Measurements from ENCODE around the gene PAK3. TPM values are rescaled to one million over a fixed set of nuclear protein-coding genes. Genes with fewer than 3 reads are reported as not detected.

Gene PAK3
- total RNA-seq, 4 donors from 2014 or later = 0.42 to 2.1 (median 0.95) TPM

- DNase-seq (ENCODE audit: extremely low spot score) = no peak
- no peak overlapping the region for H3K4me3 ChIP-seq
- no peaks in the 10 kb centered on the region for H3K36me3 ChIP-seq
- WGBS = 92% methylated on average over 8 of the region's 8 CpGs
- TF ChIP-seq POLR2AphosphoS5 (IDR thresholded peaks at IDR 0.05) (no peak), EP300 (IDR thresholded peaks at IDR 0.05) (no peak), POLR2A (IDR thresholded peaks at IDR 0.05; ENCODE audit: low read depth) (no peak)
- TF ChIP-seq, protein P1, sequence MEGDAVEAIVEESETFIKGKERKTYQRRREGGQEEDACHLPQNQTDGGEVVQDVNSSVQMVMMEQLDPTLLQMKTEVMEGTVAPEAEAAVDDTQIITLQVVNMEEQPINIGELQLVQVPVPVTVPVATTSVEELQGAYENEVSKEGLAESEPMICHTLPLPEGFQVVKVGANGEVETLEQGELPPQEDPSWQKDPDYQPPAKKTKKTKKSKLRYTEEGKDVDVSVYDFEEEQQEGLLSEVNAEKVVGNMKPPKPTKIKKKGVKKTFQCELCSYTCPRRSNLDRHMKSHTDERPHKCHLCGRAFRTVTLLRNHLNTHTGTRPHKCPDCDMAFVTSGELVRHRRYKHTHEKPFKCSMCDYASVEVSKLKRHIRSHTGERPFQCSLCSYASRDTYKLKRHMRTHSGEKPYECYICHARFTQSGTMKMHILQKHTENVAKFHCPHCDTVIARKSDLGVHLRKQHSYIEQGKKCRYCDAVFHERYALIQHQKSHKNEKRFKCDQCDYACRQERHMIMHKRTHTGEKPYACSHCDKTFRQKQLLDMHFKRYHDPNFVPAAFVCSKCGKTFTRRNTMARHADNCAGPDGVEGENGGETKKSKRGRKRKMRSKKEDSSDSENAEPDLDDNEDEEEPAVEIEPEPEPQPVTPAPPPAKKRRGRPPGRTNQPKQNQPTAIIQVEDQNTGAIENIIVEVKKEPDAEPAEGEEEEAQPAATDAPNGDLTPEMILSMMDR (IDR thresholded peaks at IDR 0.05) = no peak
- intact Hi-C loops (cut with DNase I) = no loop called here
- no peaks in the 10 kb centered on the region for H3K27me3 ChIP-seq
- H3K27ac ChIP-seq (replicated peaks in 1 of 4) = no peak overlapping the region
- no peaks in the 10 kb centered on the region for H3K9me3 ChIP-seq
- H3K4me1 ChIP-seq = no peaks in the 10 kb centered on the region
Measured at GRCh38 chrX:111207851-111208250, 111.9 kb downstream of the PAK3 start.

DNA sequence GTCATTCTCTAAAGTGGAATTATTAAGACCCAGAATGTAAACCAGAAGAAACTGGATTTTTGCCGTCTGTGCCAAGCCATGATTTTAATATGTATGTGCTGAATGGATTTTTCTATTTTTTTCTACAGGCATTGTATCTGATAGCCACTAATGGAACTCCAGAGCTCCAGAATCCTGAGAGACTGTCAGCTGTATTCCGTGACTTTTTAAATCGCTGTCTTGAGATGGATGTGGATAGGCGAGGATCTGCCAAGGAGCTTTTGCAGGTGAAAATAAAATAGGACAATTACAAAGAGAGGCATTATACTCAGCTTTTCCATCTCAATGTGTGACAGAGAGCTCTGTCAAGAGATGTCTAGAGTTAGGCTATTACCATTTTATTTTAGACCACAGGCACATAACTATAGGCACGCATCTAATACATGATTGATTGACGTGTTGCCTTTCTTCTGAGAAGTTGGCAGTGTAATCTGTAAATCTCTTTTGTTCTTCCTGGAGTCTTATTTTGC is 120.4 kb downstream of the PAK3 start:
- H3K9me3 ChIP-seq = no peaks in the 10 kb centered on the region
- no peaks in the 10 kb centered on the region for H3K4me1 ChIP-seq
- no peak overlapping the region for H3K4me3 ChIP-seq
- WGBS = 84% methylated on average over 6 of the region's 6 CpGs
- no peak for DNase-seq (ENCODE audit: extremely low spot score)
- TF ChIP-seq, protein P1 (IDR thresholded peaks at IDR 0.05) = no peak
- TF ChIP-seq POLR2AphosphoS5 (IDR thresholded peaks at IDR 0.05) (no peak), POLR2A (IDR thresholded peaks at IDR 0.05; ENCODE audit: low read depth) (no peak), EP300 (IDR thresholded peaks at IDR 0.05) (no peak)
- peaks cover 0 to 6% (median 0%) of the 10 kb centered on the region in 4 donors for H3K27me3 ChIP-seq
- no peaks in the 10 kb centered on the region for H3K36me3 ChIP-seq
- intact Hi-C loops (cut with DNase I) = no loop called here
- H3K27ac ChIP-seq (replicated peaks in 1 of 4) = no peak overlapping the region

DNA sequence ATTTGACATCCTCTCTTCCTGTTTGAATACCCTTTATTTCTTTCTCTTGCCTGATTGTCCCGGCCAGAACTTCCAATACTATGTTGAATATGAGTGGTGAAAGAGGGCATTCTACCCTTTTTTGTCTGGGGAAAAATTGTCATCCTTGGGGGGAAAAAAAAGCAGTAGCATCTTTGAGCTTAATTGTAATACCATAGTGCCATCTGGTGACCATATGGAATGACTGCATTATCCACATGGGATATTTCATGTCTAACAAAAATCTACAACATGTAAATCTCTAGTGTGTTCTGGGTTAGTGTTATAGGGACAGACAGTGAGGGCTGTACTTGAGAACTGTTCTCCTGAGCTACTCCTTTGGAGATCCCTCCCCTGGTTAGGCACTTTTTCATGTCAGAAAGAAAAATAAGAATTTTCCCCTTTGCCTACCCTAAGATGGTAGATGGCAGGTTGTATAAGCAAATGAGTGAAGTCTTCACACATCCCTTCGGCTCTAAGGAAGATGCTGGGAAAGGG is 148.3 kb downstream of the PAK3 start:
- peaks cover 0 to 1% (median 0%) of the 10 kb centered on the region in 4 donors for H3K27me3 ChIP-seq
- no peaks in the 10 kb centered on the region for H3K36me3 ChIP-seq
- 39% methylated on average over 2 of the region's 2 CpGs for WGBS
- intact Hi-C loops (cut with DNase I) = no loop called here
- DNase-seq (ENCODE audit: extremely low spot score) = no peak
- no peak overlapping the region for H3K4me3 ChIP-seq
- no peak for TF ChIP-seq POLR2AphosphoS5 (IDR thresholded peaks at IDR 0.05)
- TF ChIP-seq, protein P1 (IDR thresholded peaks at IDR 0.05) = peak in 2 of 3 experiments; percentile 24 to 34
- no peak overlapping the region for H3K27ac ChIP-seq (replicated peaks in 1 of 4)
- H3K4me1 ChIP-seq = no peaks in the 10 kb centered on the region
- no peaks in the 10 kb centered on the region for H3K9me3 ChIP-seq

DNA sequence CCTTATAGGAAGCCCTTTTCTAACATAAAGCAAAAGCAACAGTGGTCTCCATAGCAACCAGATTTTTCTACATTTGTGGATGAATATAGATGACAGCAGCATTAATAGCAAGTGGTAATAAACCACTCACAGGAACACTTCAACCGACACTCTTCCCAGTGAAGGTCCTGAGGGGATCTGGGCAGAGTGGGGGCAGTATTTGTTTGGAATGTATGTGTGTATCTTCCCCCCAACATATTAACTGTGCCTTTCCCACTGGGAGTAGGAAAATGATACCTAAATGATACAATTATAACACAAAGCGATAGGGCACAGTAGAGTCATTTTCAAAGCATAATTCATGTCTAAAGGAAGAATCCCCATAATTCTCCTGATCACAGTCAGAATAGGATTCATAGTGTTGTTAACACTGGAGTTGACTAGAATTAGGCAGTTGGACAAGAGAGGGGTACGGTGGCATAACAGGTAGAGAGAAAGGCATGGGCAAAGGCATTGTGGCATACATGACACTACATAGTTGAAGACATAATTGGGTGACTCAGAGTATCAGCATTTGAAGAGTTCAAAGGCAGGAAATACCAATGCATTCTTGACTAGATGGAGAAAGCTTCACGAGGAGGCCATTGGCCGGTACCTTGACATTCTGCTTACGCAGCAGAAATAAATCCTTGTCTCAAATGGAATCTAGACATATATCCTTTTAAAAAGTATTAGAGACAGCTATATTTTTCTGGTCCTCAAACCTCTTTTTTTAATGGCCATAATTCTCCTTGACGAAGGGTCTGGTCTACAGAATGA is 159.1 kb downstream of the PAK3 start:
- Histone ChIP-seq H3K27me3 (no peaks in the 10 kb centered on the region), H3K36me3 (no peaks in the 10 kb centered on the region), H3K27ac (replicated peaks in 1 of 4) (no peak overlapping the region), H3K9me3 (no peaks in the 10 kb centered on the region), H3K4me3 (no peak overlapping the region), H3K4me1 (no peaks in the 10 kb centered on the region)
- DNase-seq (ENCODE audit: extremely low spot score) = no peak
- TF ChIP-seq, protein P1 (IDR thresholded peaks at IDR 0.05) = no peak
- no peak for TF ChIP-seq POLR2AphosphoS5 (IDR thresholded peaks at IDR 0.05)
- no peak for TF ChIP-seq POLR2A (IDR thresholded peaks at IDR 0.05; ENCODE audit: low read depth)
- TF ChIP-seq EP300 (IDR thresholded peaks at IDR 0.05) = no peak
- intact Hi-C loops (cut with DNase I) = no loop called here
- WGBS = 76% methylated on average over 7 of the region's 7 CpGs

All from esophagus muscularis mucosa (tissue), 4 donors.